ENCODE data around the gene LRMDA. TPM values are rescaled to one million over a fixed set of nuclear protein-coding genes. Genes with fewer than 3 reads are reported as not detected.

LRMDA gene
- total and polyA plus RNA-seq, 2 of the 13 experiments (the other 11 are each of a cell fraction or from before 2014, with no cell fraction given), result 13.4 to 22.0 TPM

- no peak for TF ChIP-seq SP140L (CRISPR knock-in tag; IDR thresholded peaks at IDR 0.05; ENCODE audit: borderline replicate concordance)
- peak; percentile 39 to 52; a peak in 1 of 4 replicates for TF ChIP-seq HMGXB4 (CRISPR knock-in tag; IDR thresholded peaks at IDR 0.05; ENCODE audit: borderline replicate concordance in 1 of 2, low read depth in 1 of 2)
- peak; percentile 21; the same call in 1 of the 2 replicates for TF ChIP-seq KDM2A (CRISPR knock-in tag; IDR thresholded peaks at IDR 0.05; ENCODE audit: borderline replicate concordance, low read depth)
- peak; percentile 26; the same call in 1 of the 2 replicates for TF ChIP-seq ZFX (CRISPR knock-in tag; IDR thresholded peaks at IDR 0.05; ENCODE audit: low read depth)
- TF ChIP-seq ESRRA (CRISPR knock-in tag; IDR thresholded peaks at IDR 0.05; ENCODE audit: low read depth), result no peak
- TF ChIP-seq ZNF687 (CRISPR knock-in tag; IDR thresholded peaks at IDR 0.05), result peak; percentile 92
- 0 out of 2 replicates have a peak, but pooled peaks have one; percentile 7 for TF ChIP-seq DRAP1 (CRISPR knock-in tag; IDR thresholded peaks at IDR 0.05)
- peak; percentile 19; the same call in 1 of the 2 replicates for TF ChIP-seq ZNF350 (CRISPR knock-in tag; IDR thresholded peaks at IDR 0.05; ENCODE audit: borderline replicate concordance, low read depth)
- peak; percentile 47; the same call in 1 of the 2 replicates for TF ChIP-seq ZGPAT (CRISPR knock-in tag; IDR thresholded peaks at IDR 0.05)
- 0 out of 2 replicates have a peak, but pooled peaks have one; percentile 18 for TF ChIP-seq ZBTB33 (CRISPR knock-in tag; IDR thresholded peaks at IDR 0.05)
- TF ChIP-seq ZNF710 (CRISPR knock-in tag; IDR thresholded peaks at IDR 0.05; ENCODE audit: borderline replicate concordance), result 0 out of 2 replicates have a peak, but pooled peaks have one; percentile 11
- peak; percentile 54; the same call in 1 of the 2 replicates for TF ChIP-seq ZNF317 (CRISPR knock-in tag; IDR thresholded peaks at IDR 0.05)
- no peak for TF ChIP-seq ZSCAN29 (CRISPR knock-in tag; conservative IDR thresholded peaks at IDR 0.05)
- peak; percentile 58; the same call in 1 of the 2 replicates for TF ChIP-seq KDM5B (CRISPR knock-in tag; IDR thresholded peaks at IDR 0.05; ENCODE audit: borderline replicate concordance)
Observed at GRCh38 chr10:76036111-76036940, 604.9 kb downstream of the LRMDA start (continued).

Measured in HepG2 (cell line).